HG03439 (cell line): ENCODE data around the gene DEPDC5.
"Not testable (repeated sequence)": the region's sequence is repeated elsewhere in the genome, so short reads cannot be mapped to it uniquely, and the experiment has no call there.

Experiments
- ATAC-seq: cut with Tn5 transposase; IDR thresholded peaks from one replicate; pipeline ENCODE4 v1.9.1; 2021; ENCODE audit warnings: mild to moderate bottlenecking, moderate library complexity; ENCODE audit not compliant: unreplicated experiment

Gene DEPDC5

DNA sequence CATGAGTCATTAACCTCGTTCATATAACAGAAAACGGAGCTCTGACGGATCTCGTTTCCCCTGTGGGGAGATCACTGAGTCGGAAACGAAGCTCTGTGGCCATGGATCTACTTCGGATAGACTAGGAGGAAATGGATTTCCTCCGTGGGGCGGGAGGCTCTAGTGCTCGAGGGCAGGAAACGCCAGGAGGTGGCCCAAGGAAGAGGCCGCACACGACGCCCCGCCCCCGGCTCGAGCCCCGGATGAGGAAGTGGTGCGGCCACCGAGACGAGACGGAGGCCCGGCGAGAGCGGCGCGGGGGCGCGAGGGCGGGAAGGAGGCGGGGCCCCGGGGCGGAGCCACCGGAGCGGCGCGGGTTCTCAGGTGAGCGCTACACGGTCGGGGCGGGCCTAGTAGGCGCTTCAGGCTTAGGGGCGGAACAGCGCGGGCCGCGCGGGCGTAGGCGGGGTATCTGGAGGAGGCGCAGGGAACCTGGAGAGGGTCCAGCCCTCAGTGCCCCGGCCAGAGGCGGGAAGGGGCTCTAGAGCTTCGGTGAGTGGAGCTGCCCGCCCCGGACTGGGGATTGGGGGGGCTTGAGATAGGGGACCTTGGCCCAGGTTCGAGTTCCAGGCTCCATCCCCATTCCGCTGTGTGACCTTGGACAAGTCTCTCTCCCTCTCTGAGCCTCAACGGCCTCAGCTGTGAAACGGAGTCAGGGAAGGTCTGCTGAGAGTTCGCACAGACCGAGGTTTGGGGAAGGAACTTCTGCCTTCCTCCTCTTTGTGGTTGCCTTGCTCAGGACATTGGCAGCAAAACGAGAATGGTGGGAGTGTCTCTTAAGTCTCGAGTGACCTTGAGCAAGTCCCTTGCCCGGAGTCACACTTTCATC is at the start of gene DEPDC5:
Gene DEPDC5 (plus strand): TSS at position 386 of the 868 bp plus-strand sequence. CDS start 903 bp downstream, outside the sequence.
- peak; percentile 73 for ATAC-seq

DNA sequence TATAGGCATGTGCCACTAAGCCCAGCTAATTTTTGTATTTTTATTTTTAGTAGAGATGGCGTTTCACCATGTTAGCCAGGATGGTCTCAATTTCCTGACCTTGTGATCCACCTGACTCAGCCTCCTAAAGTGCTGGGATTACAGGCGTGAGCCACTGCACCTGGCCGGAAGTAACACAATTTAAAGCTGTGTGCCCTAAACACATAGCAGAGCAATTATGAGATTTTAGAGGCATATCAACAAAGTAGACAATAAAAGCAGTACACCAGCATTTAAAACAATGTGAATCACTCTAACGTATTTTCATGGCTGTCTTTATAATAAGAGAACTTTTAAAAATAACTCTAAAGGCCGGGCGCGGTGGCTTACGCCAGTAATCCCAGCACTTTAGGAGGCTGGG is 46.3 kb upstream of the DEPDC5 start:
- no peak for ATAC-seq

DNA sequence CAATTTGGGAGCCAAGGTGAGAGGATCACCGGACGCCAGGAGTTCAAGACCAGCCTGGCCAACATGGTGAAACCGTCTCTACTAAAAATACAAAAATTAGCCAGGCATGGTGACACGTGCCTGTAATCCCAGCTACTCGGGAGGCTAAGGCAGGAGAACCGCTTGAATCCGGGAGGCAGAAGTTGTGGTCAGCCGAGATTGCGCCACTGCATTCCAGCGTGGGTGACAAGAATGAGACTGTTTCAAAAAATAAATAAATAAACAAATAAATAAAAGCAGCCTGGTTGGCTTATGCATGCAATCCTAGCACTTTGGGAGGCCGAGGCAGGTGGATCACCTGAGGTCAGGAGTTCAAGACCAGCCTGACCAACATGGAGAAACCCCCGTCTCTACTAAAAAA is 42.6 kb upstream of the DEPDC5 start:
- not testable (repeated sequence) for ATAC-seq

GRCh38 chr22:31715147-31715778 is 38.6 kb upstream of the DEPDC5 start:
- no peak for ATAC-seq

DNA sequence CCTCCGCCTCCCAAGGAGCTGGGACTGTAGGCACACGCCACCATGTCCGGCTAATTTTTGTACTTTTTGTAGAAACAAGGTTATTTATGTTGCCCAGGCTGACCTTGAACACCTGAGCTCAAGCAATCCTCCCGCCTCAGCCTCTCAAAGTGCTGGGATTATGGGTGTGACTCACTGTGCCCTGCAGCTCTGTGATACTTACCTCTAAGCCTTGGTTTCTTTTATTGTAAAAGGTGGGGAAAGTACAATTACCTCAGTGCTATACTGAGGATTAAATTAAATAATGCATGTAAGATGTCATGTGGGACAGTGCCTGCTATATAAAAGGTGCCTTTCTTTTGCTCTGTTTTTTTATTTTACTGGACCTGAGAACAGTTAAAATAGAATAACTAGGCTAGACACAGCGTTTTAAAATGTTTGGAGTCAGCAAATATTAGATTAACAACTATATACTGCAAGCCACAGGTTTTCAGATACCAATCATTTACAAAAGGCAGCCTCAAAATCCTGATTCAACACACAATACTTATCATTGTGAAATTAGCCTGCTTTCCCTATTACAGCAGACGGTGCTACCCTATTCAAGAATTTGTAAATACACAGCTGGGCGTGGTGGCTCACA is 33.9 kb upstream of the DEPDC5 start:
- ATAC-seq, result no peak

GRCh38 chr22:31723723-31724122 is 30.1 kb upstream of the DEPDC5 start:
- no peak for ATAC-seq

DNA sequence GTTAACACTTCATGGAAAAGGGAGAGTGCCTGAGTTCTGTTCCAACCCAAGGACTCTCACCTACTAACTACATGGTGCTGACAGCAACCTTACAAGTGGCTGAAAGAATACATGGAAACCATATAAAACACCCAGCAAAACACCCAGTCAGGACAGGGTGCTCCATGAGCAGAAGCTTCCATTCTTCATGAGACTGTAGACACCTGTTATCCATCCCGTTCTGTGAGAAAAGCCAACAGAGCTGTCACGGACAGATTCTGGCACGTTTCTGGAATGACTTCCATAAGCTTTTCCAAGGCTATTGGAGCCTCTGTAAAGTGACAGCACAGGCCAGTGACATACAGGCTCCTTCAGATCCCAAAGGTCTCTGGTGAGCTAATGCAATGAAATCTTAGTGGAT is 27.1 kb upstream of the DEPDC5 start:
- no peak for ATAC-seq

DNA sequence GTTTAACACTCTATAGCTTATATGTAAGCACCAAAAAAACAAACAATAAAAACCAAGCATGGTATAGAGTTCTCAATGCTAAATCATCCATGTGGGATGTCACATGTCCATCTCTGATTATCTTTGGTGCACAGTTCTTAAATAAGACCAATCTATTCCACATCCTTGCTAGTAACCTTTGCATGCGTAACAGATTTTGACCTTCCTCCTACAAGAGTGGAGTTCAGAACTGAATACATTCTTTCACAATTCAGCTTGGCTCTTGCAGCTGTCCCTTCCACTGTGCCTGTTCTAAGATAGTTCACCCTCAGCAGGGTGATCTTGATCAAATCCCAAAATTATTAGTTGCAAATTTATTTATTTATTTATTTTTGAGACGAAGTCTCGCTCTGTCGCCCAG is 25.0 kb upstream of the DEPDC5 start:
- no peak for ATAC-seq

DNA sequence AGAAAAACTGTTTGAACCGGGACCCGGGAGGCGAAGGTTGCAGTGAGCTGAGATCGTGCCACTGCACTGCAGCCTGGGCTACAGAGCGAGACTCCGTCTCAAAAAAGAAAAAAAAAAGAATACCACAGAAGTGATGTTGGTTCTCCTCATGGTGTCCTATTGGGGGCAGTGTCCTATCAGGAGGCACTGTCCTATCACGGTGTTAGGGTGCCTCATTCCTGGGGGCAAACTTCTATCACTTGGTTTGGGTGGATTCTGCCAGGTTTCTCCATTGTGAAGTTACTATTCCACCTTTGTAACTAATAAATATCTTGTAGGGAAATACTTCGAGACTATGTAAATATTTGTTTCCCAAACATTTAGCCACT is 23.5 kb upstream of the DEPDC5 start:
- no peak for ATAC-seq

DNA sequence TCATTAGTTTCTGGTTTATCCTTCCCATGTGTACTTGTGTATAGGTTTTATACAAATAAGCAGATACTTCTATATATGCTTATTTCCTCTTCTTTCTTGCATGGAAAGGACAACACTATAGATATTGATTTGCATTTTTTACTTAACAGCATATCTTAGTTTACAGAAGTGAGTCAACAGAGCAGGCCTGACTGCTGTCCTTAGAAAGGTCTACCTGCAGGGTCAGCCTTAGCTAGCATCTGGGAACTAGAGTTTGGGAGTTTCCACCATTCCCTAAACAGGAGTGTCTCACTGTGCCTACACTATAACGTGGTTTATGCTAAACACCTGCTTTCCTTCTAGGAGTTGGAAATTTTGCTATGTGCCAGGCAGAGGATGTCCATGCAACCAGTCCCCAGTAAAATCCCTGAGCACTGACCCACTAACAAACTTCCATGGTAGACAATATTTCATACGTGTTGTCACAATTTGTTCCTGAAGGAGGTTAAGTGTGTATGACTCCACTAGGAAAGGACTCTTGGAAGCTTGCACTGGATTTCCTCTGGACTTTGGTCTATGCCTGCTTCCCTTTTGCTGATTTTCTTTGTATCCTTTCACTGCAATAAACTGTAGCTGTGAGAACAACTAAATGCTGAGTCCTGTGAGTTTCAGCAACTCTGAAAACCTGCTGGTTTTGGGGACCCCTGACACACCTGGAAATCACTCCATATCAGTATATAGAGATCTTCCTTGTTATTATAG is 21.6 kb upstream of the DEPDC5 start:
- ATAC-seq, result no peak

- ATAC-seq, result no peak
Measured at GRCh38 chr22:31733580-31734079, 20.2 kb upstream of the DEPDC5 start.

- no peak for ATAC-seq
Measured at GRCh38 chr22:31734512-31734911, 19.3 kb upstream of the DEPDC5 start.

DNA sequence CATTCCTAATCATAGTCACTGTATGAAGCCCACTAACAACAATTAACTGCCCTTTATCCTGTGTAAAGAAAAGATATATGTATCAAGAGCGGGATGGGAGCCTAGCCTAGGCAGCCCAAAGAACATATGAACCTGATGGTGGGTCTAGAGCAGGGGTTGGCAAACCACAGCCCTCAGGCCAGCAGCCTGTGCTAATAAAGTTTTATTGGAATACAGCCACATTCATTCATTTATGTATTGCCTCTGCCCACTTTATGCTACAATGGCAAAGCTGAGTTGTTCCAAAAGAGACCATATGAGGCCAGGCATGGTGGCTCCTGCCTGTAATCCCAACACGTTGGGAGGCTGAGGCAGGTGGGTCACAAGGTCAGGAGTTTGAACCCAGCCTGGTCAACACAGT is 17.4 kb upstream of the DEPDC5 start:
- ATAC-seq, result no peak

- ATAC-seq, result no peak
Measured at GRCh38 chr22:31737932-31738331, 15.9 kb upstream of the DEPDC5 start.

GRCh38 chr22:31738566-31738965 is 15.3 kb upstream of the DEPDC5 start:
- ATAC-seq, result no peak

DNA sequence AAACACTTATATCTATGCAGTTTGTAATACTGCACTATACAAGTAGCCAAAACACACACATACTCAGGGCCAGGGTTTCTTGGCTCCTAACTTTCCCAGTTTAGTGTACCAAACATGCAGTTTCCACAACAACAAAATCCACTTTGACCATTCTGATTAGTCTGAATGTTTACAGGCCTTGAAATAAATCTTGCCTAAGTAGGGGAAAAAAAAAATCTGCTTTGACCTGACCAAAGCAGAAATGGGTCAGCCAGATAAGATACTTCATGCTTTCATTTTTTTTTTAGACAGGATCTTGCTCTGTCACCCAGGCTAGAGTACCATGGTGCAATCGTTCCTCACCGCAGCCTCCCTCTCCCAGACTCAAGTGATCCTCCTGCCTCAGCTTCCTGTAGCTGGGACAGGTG is 14.0 kb upstream of the DEPDC5 start:
- ATAC-seq, result no peak

DNA sequence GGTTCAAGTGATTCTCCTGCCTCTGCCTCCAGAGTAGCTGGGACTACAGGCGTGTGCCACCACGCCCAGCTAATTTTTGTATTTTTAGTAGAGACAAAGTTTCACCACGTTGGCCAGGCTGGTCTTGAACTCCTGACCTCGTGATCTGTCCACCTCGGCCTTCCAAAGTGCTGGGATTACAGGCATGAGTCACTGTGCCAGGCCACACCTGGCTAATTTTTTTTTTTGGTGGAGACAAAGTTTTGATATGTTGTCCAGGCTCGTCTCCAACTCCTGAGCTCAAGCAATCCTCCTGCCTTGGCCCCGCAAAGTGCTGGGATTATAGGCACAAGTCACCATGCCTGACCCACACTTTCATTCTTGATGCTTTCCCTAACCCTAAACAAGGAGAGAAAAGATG is 13.5 kb upstream of the DEPDC5 start:
- not testable (repeated sequence) for ATAC-seq

GRCh38 chr22:31742115-31742514 is 11.7 kb upstream of the DEPDC5 start:
- no peak for ATAC-seq

DNA sequence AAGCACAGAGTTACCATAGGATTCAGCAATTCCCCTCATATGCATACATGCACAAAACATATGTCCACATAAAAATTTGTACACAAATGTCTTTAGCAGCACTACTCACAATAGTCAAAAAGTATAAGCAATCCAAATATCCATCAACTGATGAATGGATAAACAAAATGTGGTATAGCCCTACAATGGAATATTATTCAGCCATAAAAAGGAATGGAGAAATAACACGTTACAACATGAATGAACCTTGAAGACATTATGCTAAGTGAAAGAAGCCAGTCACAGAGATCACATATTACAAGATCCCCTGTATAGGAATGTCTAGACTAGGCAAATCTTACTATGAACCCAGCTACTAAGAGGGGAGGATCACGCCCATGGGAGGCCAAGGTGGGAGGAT is 11.1 kb upstream of the DEPDC5 start:
- no peak for ATAC-seq

GRCh38 chr22:31743871-31744270 is 9.9 kb upstream of the DEPDC5 start:
- ATAC-seq, result no peak

- ATAC-seq, result no peak
Measured at GRCh38 chr22:31747441-31747840, 6.4 kb upstream of the DEPDC5 start.
